HG02571 (cell line): ENCODE results near the gene ARPC1A.
"Not testable (repeated sequence)": the region's sequence is repeated elsewhere in the genome, so short reads cannot be mapped to it uniquely, and the experiment has no call there.

Source experiments
- ATAC-seq: cut with Tn5 transposase; IDR thresholded peaks from one replicate; pipeline ENCODE4 v1.9.1; 2021; ENCODE audit warnings: mild to moderate bottlenecking, moderate library complexity; ENCODE audit not compliant: unreplicated experiment

ARPC1A gene

DNA sequence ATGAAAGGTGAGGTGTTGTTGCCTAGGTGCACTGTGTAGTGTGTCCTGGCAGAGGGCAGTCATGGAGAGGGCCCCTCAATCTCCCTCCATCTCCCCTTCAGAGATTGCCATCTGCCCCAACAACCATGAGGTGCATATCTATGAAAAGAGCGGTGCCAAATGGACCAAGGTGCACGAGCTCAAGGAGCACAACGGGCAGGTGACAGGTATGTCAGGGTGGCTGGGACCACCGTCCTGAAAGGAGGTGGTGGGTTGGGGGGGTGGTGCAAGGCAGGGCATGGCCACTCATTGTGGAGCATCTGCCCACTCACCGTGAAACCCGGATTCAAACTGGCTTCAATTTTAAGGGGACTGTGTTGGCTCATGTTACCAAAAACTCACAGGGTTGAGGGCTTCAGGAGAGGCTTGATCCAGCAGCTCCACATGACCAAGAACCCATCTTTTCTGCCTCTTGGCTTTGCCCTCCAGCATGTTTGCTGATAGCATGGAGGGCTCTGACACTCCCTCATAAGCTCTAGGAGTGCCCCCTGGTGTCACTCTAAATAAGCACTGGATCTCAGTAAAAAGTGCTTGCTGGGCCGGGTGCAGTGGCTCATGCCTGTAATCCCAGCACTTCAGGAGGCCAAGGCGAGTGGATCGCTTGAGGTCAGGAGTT, 61.0 kb downstream of the ARPC1A start:
- no peak for ATAC-seq

DNA sequence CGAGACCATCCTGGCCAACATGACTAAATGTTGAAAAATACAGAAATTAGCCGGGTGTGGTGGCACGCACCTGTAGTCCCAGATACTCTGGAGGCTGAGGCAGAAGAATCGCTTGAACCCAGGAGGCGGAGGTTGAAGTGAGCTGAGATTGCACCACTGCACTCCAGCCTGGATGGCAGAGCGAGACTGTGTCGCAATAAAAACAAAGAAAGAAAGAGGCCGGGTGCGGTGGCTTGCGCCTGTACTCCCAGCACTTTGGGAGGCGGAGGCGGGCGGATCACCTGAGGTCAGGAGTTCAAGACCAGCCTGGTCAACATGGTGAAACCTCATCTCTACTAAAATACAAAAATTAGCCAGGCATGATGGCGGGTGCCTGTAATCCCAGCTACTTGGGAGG, 61.5 kb downstream of the ARPC1A start:
- ATAC-seq: not testable (repeated sequence)

DNA sequence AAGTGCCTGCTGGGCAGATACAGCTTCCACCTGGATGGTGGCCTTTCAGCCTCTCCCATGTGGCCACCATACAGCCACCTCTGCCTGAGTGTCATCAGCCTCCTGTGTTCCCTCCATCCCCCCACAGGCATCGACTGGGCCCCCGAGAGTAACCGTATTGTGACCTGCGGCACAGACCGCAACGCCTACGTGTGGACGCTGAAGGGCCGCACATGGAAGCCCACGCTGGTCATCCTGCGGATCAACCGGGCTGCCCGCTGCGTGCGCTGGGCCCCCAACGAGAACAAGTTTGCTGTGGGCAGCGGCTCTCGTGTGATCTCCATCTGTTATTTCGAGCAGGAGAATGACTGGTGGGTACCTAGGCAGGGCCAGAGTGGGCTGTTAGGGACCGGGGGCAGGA, 62.2 kb downstream of the ARPC1A start:
- no peak for ATAC-seq

DNA sequence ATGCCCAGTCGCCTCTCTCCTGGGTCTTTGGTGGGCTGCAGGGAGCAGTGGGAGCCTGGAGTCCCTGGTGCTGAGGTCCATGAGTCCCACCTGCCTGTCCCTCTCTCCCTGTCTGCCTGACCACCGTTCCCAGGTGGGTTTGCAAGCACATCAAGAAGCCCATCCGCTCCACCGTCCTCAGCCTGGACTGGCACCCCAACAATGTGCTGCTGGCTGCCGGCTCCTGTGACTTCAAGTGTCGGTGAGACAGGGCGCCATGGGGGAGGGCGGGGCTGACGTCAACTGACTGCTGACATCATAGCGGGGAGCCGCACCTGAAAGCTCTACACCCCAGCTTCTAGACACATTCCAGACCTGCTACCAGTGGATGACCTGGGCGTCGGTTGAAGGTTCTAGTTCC, 64.1 kb downstream of the ARPC1A start:
- ATAC-seq: no peak

DNA sequence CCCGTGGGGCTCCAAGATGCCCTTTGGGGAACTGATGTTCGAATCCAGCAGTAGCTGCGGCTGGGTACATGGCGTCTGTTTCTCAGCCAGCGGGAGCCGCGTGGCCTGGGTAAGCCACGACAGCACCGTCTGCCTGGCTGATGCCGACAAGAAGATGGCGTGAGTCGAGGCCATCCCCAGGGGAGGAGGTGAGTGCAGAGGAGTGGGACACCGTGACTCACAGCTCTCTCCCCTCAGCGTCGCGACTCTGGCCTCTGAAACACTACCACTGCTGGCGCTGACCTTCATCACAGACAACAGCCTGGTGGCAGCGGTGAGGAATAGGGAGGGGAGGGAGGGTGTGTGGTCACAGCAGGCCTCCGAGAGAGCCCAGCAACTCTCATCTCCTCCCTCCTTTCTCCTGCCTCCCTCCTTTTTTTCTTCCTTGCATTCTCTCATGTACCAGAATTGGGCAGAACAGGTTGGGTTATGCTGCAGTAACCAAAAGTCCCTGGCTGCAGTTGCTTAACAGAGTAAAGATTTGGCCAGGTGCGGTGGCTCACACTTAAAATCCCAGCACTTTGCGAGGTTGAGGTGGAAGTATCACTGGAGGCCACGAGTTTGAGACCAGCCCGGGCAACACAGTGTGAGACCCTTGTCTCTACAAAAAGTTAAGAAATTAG, 65.4 kb downstream of the ARPC1A start:
- ATAC-seq: no peak

DNA sequence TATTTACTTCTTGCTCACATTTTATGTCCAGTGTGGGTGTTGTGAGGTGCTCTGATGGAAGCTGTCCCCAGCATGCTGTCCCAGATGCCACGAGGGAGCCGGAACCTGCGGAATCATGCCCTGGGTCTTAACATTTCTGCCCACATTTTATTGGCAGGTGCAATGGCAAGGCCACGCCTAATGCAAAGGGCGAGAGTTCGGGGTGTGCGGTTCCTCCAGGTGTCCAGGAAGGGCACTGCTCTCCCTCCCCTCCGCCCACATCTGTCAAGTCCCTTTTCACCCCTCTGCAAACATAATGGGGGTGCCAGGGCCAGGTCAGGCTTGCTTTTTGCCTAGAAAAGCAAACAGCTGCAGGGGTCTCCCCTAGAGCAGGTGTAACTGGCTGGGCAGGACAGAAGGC, 66.3 kb downstream of the ARPC1A start:
- no peak for ATAC-seq

DNA sequence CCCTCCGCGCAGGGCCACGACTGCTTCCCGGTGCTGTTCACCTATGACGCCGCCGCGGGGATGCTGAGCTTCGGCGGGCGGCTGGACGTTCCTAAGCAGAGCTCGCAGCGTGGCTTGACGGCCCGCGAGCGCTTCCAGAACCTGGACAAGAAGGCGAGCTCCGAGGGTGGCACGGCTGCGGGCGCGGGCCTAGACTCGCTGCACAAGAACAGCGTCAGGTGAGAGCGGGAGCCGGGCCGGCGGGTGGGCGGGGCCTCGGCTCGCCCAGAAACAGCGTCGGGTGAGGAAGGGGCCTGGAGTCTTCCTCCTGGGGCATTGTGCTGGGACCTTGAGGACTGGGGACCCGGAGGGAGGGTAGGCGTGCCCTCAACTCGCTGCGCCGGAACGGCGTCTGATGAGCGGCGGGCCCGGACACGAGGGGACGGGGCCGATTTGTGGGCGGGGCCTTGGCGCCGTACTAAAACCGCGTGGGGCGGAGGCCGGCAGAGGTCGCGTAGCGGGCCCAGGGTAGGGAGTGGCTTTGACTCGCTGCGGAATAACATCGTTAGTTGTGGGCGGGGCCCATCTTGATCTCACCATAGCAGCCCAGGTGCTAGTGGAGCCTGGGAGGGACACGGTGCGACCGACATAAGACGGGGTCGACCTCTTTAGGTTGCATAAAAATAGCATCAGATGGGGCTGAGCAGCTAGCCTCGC, 67.1 kb downstream of the ARPC1A start:
- ATAC-seq: peak; percentile 47

DNA sequence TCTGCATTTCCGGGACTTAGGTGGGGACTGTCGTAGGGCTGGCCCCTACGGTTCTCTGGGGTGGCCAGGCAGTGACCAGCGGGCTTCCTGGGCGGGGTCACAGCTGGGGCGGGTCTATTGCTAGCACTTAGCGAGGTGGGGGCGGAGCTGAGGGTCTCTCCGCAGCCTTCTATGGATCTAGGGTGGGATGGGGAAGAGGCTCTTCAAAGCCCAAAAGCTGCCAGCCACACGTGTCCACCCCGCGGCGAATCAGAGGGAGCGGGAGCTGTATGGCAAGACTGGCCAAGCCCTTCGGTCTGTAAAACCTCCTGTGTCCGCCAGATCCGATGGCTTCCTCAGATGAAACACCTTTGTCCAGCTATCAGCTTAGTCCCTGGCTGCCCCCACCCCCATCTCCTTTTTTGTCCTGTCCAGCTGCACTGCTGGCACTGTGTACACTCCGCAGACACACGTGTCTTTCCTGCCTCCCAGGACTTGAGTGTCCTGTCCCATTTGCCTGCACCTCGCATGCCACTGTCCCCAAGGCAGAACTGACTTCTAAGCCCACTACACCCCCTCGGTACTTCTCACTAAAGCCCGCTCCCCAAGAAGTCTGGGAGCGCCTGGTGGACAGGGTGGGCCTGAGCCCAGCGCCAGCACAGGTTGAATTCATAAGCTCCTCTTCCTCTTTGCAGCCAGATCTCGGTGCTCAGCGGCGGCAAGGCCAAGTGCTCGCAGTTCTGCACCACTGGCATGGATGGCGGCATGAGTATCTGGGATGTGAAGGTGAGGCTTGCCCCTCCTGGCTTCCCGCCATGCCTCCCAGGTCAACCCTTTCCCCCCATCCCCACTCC, 67.9 kb downstream of the ARPC1A start:
- ATAC-seq: no peak

DNA sequence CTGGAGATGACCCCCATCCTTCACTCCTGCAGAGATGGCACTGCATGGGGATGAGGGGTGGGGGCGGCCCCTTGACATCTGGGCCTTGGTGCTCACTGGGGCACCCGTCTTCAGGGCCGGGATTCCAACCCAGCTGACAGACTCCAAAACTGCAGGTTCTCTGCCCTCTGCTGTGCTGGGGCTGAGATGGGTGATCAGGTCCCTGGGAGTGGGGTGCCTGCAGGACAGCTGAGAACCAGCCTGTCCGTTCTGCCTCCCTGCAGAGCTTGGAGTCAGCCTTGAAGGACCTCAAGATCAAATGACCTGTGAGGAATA, 68.4 kb downstream of the ARPC1A start:
- no peak for ATAC-seq

DNA sequence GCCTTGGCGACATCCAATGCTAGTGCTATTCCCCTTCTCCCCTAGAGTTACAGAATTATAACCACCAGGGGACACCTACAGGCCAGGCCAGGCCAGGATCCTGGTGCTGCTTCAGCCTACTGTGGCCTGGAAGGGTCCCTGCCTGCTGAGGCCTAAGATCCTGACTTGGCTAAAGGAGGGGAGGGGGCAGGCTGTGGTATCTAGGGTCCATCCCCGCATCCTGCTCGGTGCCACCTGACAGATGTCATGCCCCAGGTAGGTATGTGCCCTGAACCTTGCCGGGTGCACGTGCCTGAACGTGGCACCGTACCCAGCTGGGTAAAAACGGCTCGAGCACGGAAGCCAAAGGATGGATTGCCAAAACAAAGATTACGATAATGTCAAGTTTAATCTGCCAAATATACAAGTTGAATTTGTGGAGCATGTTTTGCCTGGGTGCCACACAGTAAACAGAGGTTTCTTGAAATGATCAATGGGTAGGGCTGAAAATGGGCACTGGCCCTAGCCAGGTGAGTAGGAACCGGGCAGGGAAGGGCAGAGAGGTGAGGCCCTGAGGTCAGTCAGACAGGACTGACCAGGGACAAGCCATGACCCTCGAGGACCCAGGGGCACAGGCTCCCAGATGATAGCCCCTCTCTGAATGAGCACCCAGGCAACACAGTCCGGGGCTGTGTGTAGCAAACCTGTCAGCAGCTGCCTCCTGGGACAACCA, 70.1 kb downstream of the ARPC1A start:
- ATAC-seq: no peak

DNA sequence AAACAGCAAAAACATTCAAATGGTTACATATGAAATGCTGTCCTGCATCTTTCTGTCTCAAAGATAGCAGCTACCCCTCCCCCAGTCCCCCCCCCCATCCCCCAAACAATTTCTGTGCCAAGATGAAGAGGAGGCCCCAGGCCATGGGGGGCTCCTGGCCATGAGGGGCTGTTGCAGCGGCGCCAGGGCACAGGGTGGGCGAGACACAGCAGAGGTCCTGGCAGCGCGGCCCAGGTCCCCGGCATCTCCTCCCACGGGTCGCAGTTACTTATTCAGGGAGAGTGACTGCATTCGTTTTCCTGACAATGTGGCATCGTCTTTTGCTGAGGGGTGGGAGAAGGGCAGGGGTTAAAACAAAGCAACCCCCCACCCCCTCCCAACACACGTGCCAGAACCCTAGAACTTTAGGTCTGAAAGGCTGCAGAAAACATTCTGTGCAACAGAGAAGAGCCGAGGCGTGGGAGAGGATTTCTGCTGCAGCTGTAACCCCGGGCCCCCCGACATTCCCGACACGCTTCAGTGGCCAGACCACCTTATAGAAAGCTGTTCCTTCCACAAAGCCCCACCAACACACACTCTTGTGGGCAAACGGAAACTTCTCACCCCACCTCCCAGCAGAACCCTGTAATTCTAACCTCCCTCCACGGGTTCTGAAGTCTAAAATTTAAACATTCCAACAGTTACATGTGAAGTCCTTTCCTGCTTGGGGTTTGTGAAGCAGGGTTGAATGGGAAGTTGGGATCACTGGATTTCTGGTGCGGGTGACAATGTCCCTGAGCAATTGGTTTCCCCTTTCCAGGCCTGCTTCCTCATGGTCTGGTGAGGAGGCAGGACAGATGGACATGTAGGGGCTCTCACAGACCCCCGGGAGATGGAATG, 71.0 kb downstream of the ARPC1A start:
- ATAC-seq: no peak

DNA sequence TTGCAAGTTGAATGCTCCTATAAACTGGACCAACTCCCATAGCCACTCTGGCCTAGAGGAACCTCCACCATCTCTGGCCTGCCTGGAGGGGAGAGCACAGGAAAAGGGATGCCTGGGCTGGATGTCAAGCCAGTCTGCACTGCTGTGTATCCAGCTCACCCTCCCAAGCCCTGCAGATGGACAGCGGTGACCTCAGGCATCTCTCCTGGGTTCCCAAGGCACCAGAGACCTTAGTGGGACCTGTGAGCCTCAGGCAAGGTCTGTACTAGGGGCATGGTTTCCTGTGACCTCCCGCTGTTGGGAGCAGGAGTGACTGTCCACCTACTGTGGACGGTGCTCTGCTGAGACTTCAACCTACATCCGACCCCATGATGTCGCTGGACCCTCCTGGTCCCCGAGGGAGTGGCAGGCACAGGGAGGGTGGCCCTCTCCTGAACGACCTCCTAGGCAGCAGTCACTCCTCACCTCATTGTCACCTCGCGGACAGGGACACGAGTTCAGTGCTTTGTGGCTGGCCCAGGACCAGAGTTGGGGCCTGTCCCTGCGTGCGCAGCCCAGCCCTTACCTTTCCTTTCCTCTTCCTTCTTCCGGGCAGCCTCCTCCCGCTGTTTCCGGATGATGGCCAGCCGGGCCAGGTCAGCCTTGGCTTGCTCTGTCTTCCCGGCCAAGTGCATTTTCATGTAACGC, 71.7 kb downstream of the ARPC1A start:
- ATAC-seq: no peak

DNA sequence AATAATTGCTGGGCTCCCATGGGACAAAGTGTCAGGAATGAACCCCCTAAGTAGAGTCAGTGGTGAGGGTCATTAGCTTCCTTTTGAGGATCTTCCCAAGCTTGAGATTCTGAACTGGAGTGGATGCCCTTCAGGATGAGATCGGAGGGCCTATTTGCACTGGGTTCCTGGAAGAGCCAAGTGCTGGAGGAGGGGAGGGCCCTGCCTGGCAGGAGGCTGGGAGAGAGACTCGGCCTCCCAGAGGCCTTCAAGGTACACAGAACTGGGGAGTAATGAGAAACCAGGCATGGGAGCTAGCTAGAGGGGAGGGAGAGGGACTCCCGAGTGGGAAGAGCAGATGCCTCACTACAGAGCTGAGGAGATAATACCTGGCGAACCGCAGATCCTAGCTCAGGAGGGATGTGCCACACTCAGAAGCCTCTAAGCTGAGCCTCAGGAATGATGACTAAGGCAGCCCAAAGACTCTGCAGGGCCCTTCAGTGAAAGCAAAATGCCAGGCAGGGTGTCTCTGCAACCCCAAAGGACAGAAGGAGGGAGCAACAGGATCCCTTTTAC, 73.3 kb downstream of the ARPC1A start:
- ATAC-seq: no peak

DNA sequence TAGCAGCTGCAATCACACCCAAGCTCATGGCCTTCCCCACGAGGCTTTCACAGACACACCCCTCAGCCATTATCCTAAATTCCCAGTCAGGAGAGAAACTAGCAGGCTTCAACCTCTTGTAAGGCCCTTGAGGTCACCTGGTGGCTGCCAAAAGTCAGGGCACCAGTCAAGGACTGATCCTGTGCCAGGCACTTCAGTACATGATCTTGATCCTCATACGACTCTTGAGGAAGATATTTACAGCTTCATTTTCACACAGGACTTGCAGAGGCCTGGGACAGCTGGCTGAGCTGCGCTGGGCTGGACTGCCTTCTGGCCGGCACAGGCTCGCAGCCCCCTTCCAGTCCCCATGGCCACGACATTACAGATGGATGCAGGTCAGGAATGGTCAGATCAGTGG, 73.9 kb downstream of the ARPC1A start:
- no peak for ATAC-seq

DNA sequence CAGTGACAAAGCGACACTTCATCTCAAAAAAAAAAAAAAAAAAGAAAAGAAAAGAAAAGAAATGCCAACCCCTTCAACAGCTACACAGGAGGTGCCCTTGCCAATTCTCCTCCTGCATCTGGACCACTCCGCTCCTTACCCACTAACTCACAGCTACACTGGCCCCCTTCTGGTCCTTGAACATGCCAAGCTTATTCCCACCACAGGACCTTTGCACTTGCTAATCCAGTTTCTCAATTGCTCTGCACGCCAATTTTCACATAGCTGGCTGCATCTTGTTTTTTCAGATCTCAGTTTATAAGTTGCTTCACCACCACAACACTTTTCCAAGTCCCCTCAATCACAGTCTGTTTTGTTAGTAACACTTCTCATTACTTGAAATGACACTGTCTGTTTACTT, 77.2 kb downstream of the ARPC1A start:
- no peak for ATAC-seq

DNA sequence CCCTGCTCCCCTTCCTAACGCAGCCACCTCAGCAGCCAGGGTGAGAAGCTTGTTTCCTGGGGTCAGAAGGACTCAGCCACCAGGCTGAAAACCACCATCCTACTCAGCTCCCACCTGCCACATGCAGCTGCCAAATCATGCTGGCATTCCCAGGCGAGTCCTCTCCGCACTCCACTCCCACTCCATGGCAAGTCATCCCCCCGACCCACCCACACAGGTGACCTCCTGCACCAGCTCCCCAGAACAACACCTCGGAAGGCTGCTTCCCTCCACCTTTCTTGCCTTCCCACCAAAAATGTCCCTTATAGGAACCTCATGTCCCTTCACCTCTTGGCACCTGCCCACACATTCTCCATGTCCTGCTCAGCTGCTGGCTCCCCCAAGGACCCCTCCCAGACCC, 78.1 kb downstream of the ARPC1A start:
- no peak for ATAC-seq

DNA sequence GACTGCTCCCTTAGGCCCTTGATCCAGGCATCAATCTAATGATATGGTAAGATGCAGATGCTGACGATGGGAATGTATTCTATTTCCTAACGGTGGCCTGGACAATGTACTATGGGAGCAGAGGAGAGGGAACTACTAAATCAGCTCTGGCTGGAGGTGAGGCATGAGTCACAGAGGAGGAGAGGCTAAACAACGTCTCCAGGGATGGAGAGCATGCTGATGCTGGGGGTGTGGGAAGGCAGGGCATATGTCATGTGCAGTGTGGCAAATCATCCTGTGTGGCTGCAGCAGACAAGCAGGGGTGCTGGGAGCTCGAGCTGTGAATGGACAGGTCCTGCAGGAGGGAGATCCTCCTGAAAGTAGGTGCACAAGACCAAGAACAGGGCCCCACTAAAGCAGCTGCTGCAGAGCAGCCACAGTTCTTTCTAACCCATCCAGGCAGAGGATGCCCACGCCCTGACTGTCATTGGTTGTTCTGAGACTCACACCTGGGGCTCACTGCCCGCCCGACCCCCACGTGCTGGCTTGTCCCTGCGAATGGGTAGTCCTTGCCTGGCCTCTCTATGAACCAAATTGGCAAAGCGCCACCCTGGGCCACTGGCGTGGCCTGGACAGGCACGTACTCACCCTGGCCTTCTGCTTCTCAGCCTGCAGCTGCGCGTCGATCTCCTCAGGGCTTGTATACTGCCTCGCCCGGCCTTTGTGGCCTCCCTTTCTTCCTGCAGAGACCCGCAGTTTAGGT, 78.7 kb downstream of the ARPC1A start:
- ATAC-seq: no peak

DNA sequence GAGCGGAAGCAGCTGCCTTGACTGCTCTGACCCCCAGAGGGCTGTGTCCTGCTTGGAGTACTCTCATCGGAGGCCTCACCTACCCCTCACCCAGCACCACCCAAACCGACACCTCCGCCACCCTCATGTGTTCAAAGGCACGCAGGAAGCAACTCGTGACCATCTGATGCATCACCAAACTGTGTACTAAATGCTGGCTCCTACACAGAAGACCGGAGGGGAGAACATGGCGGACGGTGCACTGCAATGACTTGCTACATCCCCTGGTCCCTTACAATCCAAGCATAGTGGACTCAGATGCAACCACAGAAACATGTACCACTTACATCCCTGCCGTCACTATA, 79.3 kb downstream of the ARPC1A start:
- ATAC-seq: no peak

DNA sequence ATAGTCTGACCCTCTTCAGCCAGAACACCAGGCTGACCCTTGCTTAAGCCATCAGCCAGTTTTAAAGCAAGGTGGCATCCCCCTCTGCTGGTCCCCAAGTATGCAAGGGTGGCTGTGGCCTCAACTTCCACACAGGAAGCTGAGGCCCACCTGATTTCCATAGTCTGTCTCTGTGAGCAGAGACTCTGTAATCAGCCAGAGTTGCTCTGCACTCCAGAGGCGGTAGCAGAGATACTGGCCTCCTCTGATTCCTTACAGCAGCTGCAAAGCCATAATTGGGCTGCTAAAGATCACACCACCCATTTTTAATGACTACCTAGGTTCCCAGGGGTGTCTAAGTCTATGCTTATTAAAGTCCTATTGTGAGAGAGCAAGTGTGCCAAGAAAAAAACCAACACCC, 80.9 kb downstream of the ARPC1A start:
- ATAC-seq: no peak
